Measurements from ENCODE around the gene APOD.
A peak's percentile ranks its signal among the peaks of the same experiment; 100 is the strongest.

GRCh38 chr3:195542698-195543499 lies 40.8 kb downstream of the APOD start, which contains the start of gene PPP1R2:
- 0 out of 2 replicates have a peak, but pooled peaks have one; percentile 20 for TF ChIP-seq MAX (IDR thresholded peaks at IDR 0.05; ENCODE audit: low read depth, low read length)
- TF ChIP-seq CTCF (IDR thresholded peaks at IDR 0.05; ENCODE audit: low read depth, low read length), result no peak
- peak; percentile 92 for TF ChIP-seq POLR2A (IDR thresholded peaks at IDR 0.05; ENCODE audit: extremely low read depth, insufficient read length)
- TF ChIP-seq MYC (IDR thresholded peaks at IDR 0.05; ENCODE audit: low read depth, low read length), result 0 out of 2 replicates have a peak, but pooled peaks have one; percentile 16
